HCT116 (cell line): ENCODE results near the gene MTHFD2. TPM values are rescaled to one million over a fixed set of nuclear protein-coding genes. Genes with fewer than 3 reads are reported as not detected.

ENCODE experiments used
- ATAC-seq: fragments of 200-7000 bp; cut with Tn5 transposase; 2 replicates; pipeline ENCODE4 v1.9.1; 2020; ENCODE audit warnings: mild to moderate bottlenecking, moderate library complexity
- BruUV-seq: library from RNA; stranded (reverse); fragments of 400-500 nt; replicated peaks from 2 replicates; lab custom pipeline; 2021; lab: Mats Ljungman, UMichigan
- CTCF ChIA-PET: fragments of 300-600 bp; sonication (Branson Sonifier 250); formaldehyde crosslinking; loops from one replicate; lab custom pipeline; 2021; ENCODE audit warnings: antibody characterized with exemption; lab: Charles Lee
- POLR2A ChIA-PET: fragments of 300-600, 350-600 bp; sonication (Branson Sonifier 250); formaldehyde crosslinking; loops from one replicate; lab custom pipeline; 2021; ENCODE audit warnings: antibody characterized with exemption; lab: Charles Lee
- RAD21 ChIA-PET, 2 experiments: fragments of 300-600 bp; sonication (Branson Sonifier 250); formaldehyde crosslinking; loops; one replicate each; lab custom pipeline; 2023; ENCODE audit warnings: low total read pairs in 2 of 2; ENCODE audit not compliant: uncharacterized antibody in 2 of 2, unreplicated experiment in 2 of 2, low non-redundant PET in 1 of 2; lab: Charles Lee
- DNase-seq: peaks from one replicate; pipeline ENCODE4 v3.0.0-alpha.2; 2010; ENCODE audit warnings: low read depth, low spot score
- H2AFZ ChIP-seq: fragments of 200-600 bp; shearing (Covaris generic), sonication (generic); 2 replicates; pipeline ENCODE4 v1.6.1; 2017; ENCODE audit warnings: low read depth, mixed run types, mixed read lengths, antibody characterized with exemption, low read length; ENCODE audit not compliant: poor library complexity, severe bottlenecking
- H3K27ac ChIP-seq: 2 replicates; pipeline ENCODE4 v1.5.1; 2012; ENCODE audit warnings: low read depth, low read length
- H3K27me3 ChIP-seq: fragments of 200-600 bp; sonication (generic); 2 replicates; pipeline ENCODE4 v1.6.1; 2016; ENCODE audit warnings: mixed run types, low read length, mixed read lengths; ENCODE audit not compliant: insufficient read depth
- H3K36me3 ChIP-seq, 2 experiments: fragments of 200-500 bp in 1 of 2; fragments of 200-600 bp in 1 of 2; sonication (Bioruptor generic) in 1 of 2; sonication (generic) in 1 of 2; 2 replicates each; pipeline versions ENCODE4 v1.5.1 to v1.6.1; 2014 to 2016; ENCODE audit warnings: low read length in 2 of 2, inconsistent platforms in 1 of 2, mixed read lengths in 1 of 2, mixed run types in 1 of 2; ENCODE audit not compliant: insufficient read depth in 2 of 2, control insufficient read depth in 1 of 2
- H3K4me1 ChIP-seq, 2 experiments: fragments of 200-600 bp in 1 of 2; sonication (generic) in 1 of 2; 2 replicates each; pipeline versions ENCODE4 v1.5.1 to v1.6.1; 2012 to 2017; ENCODE audit warnings: low read length in 2 of 2, inconsistent platforms in 1 of 2, mild to moderate bottlenecking in 1 of 2, mixed read lengths in 1 of 2, mixed run types in 1 of 2, moderate library complexity in 1 of 2; ENCODE audit not compliant: insufficient read depth in 2 of 2, control insufficient read depth in 1 of 2
- H3K4me2 ChIP-seq: fragments of 200-600 bp; sonication (generic); 2 replicates; pipeline ENCODE4 v1.6.1; 2017; ENCODE audit warnings: mixed run types, low read length, mixed read lengths
- H3K4me3 ChIP-seq, 2 experiments: fragments of 200-600 bp in 1 of 2; sonication (generic) in 1 of 2; replicated peaks in 1 of 2; 2 replicates each; pipeline ENCODE4 v1.5.1; 2011 to 2016; ENCODE audit warnings: low read length in 2 of 2, control low read depth in 1 of 2, low read depth in 1 of 2, mild to moderate bottlenecking in 1 of 2, mixed read lengths in 1 of 2, mixed run types in 1 of 2
- H3K79me2 ChIP-seq: fragments of 200-600 bp; sonication (generic); 2 replicates; pipeline ENCODE4 v1.6.1; 2017; ENCODE audit warnings: mild to moderate bottlenecking, mixed run types, low read length, moderate library complexity, mixed read lengths; ENCODE audit not compliant: insufficient read depth
- H3K9ac ChIP-seq: fragments of 200-600 bp; sonication (generic); 2 replicates; pipeline ENCODE4 v1.6.1; 2016; ENCODE audit warnings: low read length, mixed read lengths
- H3K9me2 ChIP-seq: fragments of 200-600 bp; sonication (generic), shearing (Covaris generic); 2 replicates; pipeline ENCODE4 v1.6.1; 2017; ENCODE audit warnings: mixed run types, mild to moderate bottlenecking, moderate library complexity; ENCODE audit not compliant: insufficient read depth
- H3K9me3 ChIP-seq, 2 experiments: fragments of 200-500 bp in 1 of 2; fragments of 200-600 bp in 1 of 2; sonication (Bioruptor generic) in 1 of 2; sonication (generic) in 1 of 2; 2 replicates each; pipeline ENCODE4 v1.6.1; 2014 to 2017; ENCODE audit warnings: low read length in 2 of 2, mixed read lengths in 2 of 2, inconsistent platforms in 1 of 2, low read depth in 1 of 2, mild to moderate bottlenecking in 1 of 2, mixed run types in 1 of 2, moderate library complexity in 1 of 2; ENCODE audit not compliant: control insufficient read depth in 1 of 2, insufficient read depth in 1 of 2
- H4K20me1 ChIP-seq: fragments of 200-600 bp; sonication (generic), shearing (Covaris generic); 2 replicates; pipeline ENCODE4 v1.6.1; 2017; ENCODE audit warnings: mixed run types, mild to moderate bottlenecking, moderate library complexity; ENCODE audit not compliant: insufficient read depth
- ATF3 ChIP-seq: IDR thresholded peaks from 2 replicates; pipeline ENCODE4 v1.6.1; 2012
- EGR1 ChIP-seq: IDR thresholded peaks from 2 replicates; pipeline ENCODE4 v1.6.1; 2012; ENCODE audit warnings: low read depth
- ELF1 ChIP-seq: IDR thresholded peaks from 2 replicates; pipeline ENCODE4 v1.6.1; 2012; ENCODE audit warnings: low read depth, borderline replicate concordance
- EZH2 ChIP-seq: fragments of 200-600 bp; sonication (generic); IDR thresholded peaks from 2 replicates; pipeline ENCODE4 v1.6.1; 2017; ENCODE audit warnings: antibody characterized with exemption, mixed run types
- EZH2phosphoT487 ChIP-seq: fragments of 200-600 bp; IDR thresholded peaks from 2 replicates; pipeline ENCODE4 v1.6.1; 2018; ENCODE audit warnings: antibody characterized with exemption, borderline replicate concordance
- JUND ChIP-seq: IDR thresholded peaks from 2 replicates; pipeline ENCODE4 v1.6.1; 2012
- MAX ChIP-seq: IDR thresholded peaks from 2 replicates; pipeline ENCODE4 v1.6.1; 2012
- POLR2A ChIP-seq: IDR thresholded peaks from 2 replicates; pipeline ENCODE4 v1.7.0; 2011; ENCODE audit warnings: borderline replicate concordance; ENCODE audit not compliant: insufficient read depth, insufficient read length; ENCODE audit errors: extremely low read depth
- RAD21 ChIP-seq: IDR thresholded peaks from 2 replicates; pipeline ENCODE4 v1.6.1; 2012; ENCODE audit warnings: low read depth, mild to moderate bottlenecking
- SP1 ChIP-seq: IDR thresholded peaks from 2 replicates; pipeline ENCODE4 v1.6.1; 2012; ENCODE audit warnings: low read depth
- SRF ChIP-seq: IDR thresholded peaks from 2 replicates; pipeline ENCODE4 v1.6.1; 2012; ENCODE audit warnings: low read depth
- TCF7L2 ChIP-seq: IDR thresholded peaks from 2 replicates; pipeline ENCODE4 v1.7.0; 2011; ENCODE audit warnings: borderline replicate concordance, inconsistent platforms; ENCODE audit not compliant: insufficient read depth, insufficient read length; ENCODE audit errors: extremely low read depth
- YY1 ChIP-seq: IDR thresholded peaks from 2 replicates; pipeline ENCODE4 v1.6.1; 2011; ENCODE audit warnings: low read length, low read depth, moderate library complexity, mild to moderate bottlenecking; ENCODE audit not compliant: insufficient replicate concordance; ENCODE audit errors: extremely low read depth
- ZNF274 ChIP-seq: fragments of 200-500 bp; sonication (Bioruptor generic); IDR thresholded peaks from 2 replicates; pipeline ENCODE4 v1.6.1; 2014; ENCODE audit warnings: mild to moderate bottlenecking, low read depth, low read length, inconsistent platforms
- intact Hi-C: fragments of 100-400 bp; cut with micrococcal nuclease; formaldehyde crosslinking; loops from 2 replicates; pipeline ENCODE4 v1.10.0; 2022
- total RNA-seq: library from RNA; stranded (reverse); gene quantifications from one replicate; pipeline ENCODE4 v1.2.1, GENCODE V29; 2021; ENCODE audit not compliant: unreplicated experiment
- TF ChIP-seq, protein P1 (sequence below), 3 experiments: fragments of 200-600 bp in 1 of 3; sonication (generic) in 1 of 3; IDR thresholded peaks in 2 of 3; conservative IDR thresholded peaks in 1 of 3; 2 replicates each; pipeline ENCODE4 v1.5.1; 2012 to 2017; ENCODE audit warnings: low read depth in 2 of 3, low read length in 2 of 3, antibody characterized with exemption in 1 of 3, borderline replicate concordance in 1 of 3, control low read depth in 1 of 3, mild to moderate bottlenecking in 1 of 3, mixed read lengths in 1 of 3, mixed run types in 1 of 3, moderate library complexity in 1 of 3; ENCODE audit not compliant: insufficient read depth in 1 of 3
- TF ChIP-seq, protein P2 (sequence below): IDR thresholded peaks from 2 replicates; pipeline ENCODE4 v1.6.1; 2012; ENCODE audit warnings: low read depth

MTHFD2 gene
- total RNA-seq, 1 experiment from 2014 or later: 445 TPM

- ChIA-PET POLR2A (no interaction called here), CTCF (no interaction called here), RAD21 (no interaction called here)
- H3K9me3 ChIP-seq: no peaks in the 10 kb centered on the region
- DNase-seq (no peak), ATAC-seq (no peak)
- intact Hi-C loops: no loop called here
- H3K4me2 ChIP-seq: no peak overlapping the region
- no peak overlapping the region for H3K4me3 ChIP-seq
- H3K36me3 ChIP-seq: peaks cover 18 to 19% of the 10 kb centered on the region in 2 experiments; a peak in 3 of 4 replicates
- peaks cover 23 to 27% of the 10 kb centered on the region in 2 experiments for H3K4me1 ChIP-seq
- H4K20me1 ChIP-seq: peaks cover 30% of the 10 kb centered on the region; the same call in 1 of the 2 replicates
- H3K27me3 ChIP-seq: no peaks in the 10 kb centered on the region
- no peak overlapping the region for H2AFZ ChIP-seq
- H3K9me2 ChIP-seq: no peaks in the 10 kb centered on the region
- no peak overlapping the region for H3K9ac ChIP-seq
- H3K27ac ChIP-seq: no peak overlapping the region
- TF ChIP-seq SRF (no peak), EZH2phosphoT487 (no peak), POLR2A (no peak), EZH2 (no peak), JUND (no peak), ELF1 (no peak), EGR1 (no peak), ATF3 (no peak), YY1 (no peak), MAX (no peak), TCF7L2 (no peak), RAD21 (no peak), ZNF274 (no peak), SP1 (no peak)
- TF ChIP-seq, protein P1, sequence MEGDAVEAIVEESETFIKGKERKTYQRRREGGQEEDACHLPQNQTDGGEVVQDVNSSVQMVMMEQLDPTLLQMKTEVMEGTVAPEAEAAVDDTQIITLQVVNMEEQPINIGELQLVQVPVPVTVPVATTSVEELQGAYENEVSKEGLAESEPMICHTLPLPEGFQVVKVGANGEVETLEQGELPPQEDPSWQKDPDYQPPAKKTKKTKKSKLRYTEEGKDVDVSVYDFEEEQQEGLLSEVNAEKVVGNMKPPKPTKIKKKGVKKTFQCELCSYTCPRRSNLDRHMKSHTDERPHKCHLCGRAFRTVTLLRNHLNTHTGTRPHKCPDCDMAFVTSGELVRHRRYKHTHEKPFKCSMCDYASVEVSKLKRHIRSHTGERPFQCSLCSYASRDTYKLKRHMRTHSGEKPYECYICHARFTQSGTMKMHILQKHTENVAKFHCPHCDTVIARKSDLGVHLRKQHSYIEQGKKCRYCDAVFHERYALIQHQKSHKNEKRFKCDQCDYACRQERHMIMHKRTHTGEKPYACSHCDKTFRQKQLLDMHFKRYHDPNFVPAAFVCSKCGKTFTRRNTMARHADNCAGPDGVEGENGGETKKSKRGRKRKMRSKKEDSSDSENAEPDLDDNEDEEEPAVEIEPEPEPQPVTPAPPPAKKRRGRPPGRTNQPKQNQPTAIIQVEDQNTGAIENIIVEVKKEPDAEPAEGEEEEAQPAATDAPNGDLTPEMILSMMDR (IDR thresholded peaks at IDR 0.05 in 2 of 3, conservative IDR thresholded peaks at IDR 0.05 in 1 of 3; ENCODE audit: borderline replicate concordance in 1 of 3, insufficient read depth in 1 of 3, low read depth in 2 of 3, low read length in 2 of 3): no peak
- TF ChIP-seq, protein P2, sequence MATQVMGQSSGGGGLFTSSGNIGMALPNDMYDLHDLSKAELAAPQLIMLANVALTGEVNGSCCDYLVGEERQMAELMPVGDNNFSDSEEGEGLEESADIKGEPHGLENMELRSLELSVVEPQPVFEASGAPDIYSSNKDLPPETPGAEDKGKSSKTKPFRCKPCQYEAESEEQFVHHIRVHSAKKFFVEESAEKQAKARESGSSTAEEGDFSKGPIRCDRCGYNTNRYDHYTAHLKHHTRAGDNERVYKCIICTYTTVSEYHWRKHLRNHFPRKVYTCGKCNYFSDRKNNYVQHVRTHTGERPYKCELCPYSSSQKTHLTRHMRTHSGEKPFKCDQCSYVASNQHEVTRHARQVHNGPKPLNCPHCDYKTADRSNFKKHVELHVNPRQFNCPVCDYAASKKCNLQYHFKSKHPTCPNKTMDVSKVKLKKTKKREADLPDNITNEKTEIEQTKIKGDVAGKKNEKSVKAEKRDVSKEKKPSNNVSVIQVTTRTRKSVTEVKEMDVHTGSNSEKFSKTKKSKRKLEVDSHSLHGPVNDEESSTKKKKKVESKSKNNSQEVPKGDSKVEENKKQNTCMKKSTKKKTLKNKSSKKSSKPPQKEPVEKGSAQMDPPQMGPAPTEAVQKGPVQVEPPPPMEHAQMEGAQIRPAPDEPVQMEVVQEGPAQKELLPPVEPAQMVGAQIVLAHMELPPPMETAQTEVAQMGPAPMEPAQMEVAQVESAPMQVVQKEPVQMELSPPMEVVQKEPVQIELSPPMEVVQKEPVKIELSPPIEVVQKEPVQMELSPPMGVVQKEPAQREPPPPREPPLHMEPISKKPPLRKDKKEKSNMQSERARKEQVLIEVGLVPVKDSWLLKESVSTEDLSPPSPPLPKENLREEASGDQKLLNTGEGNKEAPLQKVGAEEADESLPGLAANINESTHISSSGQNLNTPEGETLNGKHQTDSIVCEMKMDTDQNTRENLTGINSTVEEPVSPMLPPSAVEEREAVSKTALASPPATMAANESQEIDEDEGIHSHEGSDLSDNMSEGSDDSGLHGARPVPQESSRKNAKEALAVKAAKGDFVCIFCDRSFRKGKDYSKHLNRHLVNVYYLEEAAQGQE: no peak
- BruUV-seq: no TSS peak
- peaks cover 77% of the 10 kb centered on the region for H3K79me2 ChIP-seq
These were observed 2.8 kb downstream of the MTHFD2 start for GRCh38 chr2:74201196-74201595.
